ENCODE measurements around the gene BCDIN3D.
"Not testable (repeated sequence)": the region's sequence is repeated elsewhere in the genome, so short reads cannot be mapped to it uniquely, and the experiment has no call there.

Gene BCDIN3D

DNA sequence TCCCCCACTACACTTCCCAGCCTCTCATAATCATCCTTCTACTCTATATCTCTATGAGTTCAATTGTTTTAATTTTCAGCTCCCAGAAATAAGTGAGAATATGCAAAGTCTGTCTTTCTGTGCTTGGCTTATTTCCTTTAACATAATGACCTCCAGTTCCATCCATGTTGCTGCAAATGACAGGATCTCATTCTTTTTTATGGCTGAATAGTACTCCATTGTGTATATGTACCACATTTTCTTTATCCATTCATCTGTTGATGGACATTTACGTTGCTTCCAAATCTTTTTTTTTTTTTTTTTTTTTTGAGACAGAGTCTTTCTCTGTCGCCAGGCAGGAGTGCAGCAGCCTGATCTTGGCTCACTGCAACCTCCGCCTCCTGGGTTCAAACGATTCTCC lies 13.0 kb upstream of the BCDIN3D start:
- not testable (repeated sequence) for DNase-seq

DNA sequence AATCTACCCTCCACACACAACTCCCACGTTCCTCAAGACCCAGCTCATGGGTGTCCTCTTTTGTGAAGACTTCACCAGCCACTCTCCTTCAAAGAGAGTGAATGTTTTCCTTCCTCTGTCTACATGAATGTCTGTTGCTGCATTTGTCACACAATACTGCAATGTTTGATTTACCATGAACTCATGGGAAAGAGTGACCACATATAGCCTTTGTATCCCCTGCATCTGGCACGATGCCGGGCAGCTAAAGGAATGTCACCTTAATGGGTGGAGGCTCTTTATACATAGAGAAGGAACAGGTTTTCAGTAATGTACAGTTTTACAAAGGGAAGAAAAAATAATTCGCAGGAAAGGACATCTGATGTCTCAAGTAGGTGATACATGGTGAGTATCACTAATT lies 12.1 kb upstream of the BCDIN3D start:
- DNase-seq, result no peak

DNA sequence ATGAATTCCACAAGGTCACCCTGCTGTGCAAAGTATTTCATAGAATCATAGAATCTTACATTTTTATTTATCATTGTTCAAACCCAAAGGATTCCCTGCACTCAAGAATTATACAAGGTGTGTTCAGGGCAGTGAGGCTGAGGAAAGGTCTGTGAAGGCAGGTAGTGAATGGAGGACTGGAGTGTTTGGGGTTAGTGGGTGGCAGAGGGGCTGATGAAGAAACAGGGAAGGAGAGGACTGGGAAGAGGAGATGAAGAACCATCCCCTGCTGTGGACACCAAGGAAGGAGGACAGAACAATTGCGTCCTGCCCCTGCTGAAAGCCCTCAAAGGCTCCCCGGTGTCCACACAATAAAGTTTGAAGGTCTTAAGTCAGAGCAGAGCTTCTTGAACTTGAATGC lies 10.8 kb upstream of the BCDIN3D start:
- DNase-seq, result no peak

DNA sequence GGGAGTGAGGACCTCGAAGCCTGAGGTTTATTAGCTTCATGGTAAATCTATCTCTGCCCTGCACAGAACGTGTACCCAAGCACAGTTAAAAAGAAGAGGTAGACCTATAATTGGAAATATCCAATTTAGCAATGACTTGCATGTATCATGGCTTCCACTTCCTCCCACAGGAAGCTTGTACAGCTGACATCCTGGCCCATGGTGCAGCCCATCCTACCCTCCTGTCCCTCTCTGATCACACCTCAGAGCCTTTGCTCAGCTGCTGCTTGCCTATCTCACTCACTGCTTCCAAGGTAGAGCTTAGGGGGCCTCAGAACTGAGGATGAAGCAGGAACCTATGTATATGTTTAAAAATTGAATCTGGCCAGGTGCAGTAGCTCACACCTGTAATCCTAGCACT lies 4.3 kb upstream of the BCDIN3D start:
- DNase-seq, result no peak

DNA sequence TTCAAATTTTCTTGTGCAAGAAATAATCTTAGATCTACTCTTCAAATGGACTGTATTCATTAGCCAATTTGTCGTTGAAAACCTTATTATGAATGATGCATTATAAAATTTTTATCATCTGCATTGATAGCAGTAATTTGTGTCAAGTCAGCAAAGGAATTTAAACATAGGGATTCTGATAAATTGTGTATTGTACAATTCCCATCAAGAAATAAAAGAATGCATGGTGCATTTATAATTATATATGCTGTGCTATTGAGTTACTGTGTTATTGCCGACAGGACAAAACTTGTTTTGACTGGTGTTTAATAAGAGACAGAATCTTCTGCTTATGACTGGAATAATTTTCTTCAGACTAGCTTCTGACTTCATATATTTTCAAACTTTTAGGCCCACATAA lies 3.1 kb upstream of the BCDIN3D start:
- DNase-seq, result no peak

DNA sequence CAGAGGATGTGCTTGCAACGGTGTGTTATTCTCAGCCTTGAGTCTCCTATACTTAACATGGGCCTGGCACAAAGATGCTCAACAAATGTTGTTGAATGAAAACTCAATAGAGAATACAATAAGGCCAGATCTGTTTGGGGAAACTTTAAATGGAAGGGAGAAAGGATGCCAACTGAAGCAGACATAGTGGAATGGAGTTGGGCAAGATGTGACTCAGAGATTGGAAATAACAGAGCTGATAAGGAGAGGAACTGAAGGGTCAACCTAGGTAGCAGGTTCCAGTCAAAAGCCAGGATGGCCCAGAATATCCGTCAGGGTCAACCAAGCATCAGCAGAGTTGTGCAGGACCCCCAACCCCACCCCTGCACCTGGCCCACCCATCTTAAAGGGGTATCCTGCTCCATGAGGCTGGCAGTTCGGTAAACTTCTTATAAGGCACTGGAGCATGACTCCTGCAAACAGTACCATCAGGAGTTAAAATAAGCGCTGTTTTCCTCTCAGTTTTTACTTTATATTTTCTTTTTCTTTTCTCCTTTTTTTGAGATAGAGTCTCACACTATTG lies 1.1 kb upstream of the BCDIN3D start:
- no peak for DNase-seq

DNA sequence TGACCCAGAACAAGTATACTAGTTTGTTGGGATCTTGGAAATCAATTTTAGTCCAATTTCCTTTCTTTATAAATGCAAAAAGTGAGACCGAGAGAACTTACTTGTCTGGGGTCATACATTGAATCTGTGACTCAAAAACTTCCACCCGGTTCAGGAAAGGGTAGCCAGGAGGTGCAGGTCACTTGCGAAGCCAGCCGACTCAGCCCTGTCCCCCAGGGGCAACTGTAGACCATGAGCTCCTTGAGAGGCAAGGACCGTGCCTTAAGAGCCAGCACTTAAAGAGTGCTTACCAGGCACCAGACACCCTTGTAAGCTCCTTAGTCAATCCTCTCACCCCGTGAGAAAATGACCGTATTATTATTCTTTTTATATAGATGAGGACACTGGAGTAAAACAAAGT lies 505 bp upstream of the BCDIN3D start:
- no peak for DNase-seq

DNA sequence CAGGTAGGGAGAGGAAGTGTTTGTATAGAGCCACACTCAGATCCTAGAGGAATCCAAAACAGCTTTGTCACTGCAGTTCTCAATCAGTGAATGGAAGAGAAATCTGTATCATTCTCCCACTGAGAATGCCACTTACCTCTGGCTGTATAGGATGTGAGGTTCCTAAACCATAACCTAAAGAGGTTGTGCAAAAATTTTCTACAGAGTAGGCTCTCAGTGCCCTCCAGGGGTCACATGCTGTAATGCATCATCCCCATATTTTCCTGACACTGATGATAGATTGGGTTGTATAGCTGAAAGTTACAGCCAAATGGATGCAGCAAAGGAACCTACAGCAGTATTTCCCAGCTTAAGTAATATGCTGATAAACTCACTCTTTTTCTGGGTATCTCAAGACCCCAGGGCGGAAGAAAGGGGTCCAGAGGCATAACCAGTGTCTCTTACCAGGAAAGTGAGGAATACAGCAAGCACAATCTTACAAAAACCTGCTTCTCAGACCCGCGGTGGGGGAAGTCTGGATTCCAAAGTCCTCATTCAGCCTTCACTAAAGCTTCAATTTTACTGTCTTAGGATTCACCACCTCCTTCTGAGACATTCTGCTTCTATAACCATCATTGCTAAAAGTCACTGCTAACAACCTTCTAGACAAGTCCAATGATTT lies 3.8 kb downstream of the BCDIN3D start:
- peak; percentile 35 for DNase-seq

DNA sequence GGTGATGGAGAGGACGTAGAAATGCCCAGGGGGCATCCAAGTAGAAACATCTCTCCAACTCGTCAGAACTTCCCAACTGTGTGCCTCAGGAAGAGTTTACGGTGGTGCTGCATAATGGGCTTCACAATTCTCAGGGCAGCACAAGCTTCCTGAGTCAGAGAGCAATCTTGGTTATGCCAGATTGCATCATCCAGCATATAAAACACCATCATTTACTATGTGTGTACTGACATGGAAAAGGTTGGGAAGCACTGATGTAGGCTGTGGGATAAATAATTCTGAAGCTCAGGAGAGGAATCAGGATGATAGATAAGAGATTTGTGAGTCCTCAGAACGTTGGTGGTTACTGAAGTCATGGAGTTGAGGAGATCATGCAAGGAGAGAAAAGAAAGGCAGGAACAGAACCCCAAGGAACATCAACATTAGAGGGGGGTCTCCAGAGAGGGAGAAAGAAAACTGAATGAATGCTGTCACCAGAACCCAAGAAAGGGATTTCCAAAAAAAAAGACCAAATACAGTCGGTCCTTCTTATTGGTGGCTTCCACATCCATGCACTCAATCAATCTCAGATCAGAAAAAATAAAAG lies 10.0 kb downstream of the BCDIN3D start:
- DNase-seq, result no peak

DNA sequence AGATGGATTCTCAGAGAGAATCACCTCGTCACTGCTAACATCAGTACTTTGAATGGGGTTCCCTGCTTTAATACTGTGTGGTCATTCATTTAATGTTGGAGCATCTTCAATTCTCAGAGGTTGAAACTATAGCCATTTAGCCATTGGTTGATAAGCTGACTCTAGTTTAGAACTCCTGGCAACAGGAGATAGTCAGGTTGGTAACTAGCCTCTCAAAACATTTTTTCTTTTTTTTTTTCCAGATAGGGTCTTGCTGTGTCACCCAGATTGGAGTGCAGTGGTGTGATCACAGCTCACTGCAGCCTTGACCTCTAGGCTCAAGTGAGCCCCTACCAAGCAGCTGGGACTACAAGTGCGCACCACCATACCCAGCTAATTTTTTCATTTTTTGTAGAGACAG lies 11.2 kb downstream of the BCDIN3D start:
- no peak for DNase-seq

DNA sequence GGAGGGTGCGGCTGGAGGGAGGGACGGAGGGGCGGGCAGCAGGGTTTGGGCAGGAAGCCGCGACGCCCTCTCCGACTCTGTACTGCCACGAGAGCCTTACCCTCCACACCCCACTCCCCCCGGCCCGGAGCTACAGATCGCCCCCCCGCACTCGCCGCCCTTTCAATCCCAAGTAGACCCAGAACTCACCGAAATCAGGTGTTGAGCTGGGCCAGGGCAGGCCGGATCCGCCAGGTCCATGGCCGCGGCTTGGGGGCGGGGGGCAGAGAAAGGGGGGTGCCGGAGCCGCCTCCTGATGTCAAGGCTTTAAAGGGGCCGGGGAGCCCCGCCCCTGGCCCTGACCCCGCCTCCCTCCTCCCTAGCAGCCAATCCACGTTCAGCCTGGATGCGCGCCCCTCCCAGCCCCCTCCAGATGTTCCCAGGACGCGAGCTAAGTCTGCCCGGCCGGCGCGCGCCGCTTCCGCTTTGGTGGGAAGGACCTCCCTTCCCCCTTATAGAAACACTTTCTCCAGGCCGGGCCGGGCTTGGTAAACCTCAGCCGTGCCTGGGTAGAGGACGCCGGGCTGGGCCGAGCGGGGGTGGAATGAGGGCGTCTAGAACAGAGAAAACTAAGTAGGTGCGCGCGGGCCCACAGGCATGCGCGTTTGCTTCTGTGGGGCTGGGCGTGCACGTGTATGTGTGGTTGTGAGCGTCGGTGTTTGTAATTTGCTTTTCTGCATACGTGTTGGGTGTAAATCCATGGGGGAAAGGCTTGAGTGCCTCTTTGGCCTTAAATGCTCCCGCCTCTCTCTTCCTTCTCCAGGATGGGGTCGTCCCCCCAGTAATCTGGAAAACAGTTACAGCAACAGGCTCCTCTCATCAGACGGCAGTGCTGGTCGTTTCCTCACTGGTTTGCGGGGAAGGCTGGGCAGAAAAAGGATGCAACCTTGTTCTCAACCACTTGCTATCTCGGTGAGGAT lies 14.5 kb downstream of the BCDIN3D start, which contains the start of gene NCKAP5L:
TSS of gene NCKAP5L (minus strand) at position 281 of the 959 bp plus-strand sequence. CDS start 24,369 bp downstream, outside the sequence.
- peak; percentile 93 for DNase-seq

DNA sequence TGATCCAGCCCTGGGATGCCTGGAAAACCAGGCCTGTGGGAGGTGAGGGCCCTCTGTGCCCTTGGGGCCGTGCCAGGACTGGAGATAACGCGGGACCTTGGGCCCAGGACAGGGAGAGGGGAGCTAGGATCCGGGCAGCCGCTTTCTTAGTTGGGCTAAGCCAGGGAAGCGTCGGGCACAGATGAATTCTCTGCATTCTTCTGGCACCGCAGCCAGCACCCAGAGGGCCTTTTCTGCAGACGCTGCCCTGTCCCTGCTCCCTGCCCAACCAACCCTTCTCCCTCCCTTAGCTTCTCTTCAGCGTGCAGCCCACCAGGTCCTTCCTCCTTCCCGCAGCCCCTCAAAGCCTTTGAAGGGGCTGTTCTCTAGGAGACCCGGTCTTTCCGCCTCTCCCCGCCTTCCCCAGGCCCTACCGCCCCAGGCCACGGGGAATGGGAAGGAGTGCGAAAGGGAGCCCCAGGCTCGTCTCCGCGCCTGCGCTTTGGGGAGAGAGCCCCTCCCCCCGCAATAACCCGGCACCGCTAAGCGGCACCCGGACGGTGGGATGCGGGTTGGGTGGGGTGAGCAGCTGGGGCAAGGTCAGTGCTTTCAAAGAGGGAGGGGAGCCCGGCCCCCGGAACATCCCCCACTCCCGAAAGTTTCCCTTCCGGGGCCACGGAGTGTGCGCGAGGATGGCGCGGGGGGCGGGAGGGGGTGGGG lies 15.4 kb downstream of the BCDIN3D start:
- peak; percentile 50 for DNase-seq

DNA sequence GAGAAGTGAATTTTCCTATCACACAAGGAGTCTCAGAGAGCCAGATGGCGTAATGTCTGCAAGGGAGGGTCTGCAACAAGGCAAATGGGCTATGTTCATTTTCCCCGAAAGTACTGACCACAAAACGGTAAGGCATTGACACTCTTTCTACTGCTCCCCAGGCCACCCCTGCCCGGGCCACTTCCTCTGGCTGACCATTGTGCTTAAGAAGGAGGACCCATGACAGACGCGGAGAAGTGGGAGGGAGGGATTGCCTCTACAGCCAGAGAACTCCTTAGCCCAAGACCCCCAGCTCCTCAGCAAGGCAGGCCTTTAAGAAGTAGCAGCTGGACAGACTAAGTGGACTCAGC lies 15.9 kb downstream of the BCDIN3D start:
- DNase-seq, result no peak

DNA sequence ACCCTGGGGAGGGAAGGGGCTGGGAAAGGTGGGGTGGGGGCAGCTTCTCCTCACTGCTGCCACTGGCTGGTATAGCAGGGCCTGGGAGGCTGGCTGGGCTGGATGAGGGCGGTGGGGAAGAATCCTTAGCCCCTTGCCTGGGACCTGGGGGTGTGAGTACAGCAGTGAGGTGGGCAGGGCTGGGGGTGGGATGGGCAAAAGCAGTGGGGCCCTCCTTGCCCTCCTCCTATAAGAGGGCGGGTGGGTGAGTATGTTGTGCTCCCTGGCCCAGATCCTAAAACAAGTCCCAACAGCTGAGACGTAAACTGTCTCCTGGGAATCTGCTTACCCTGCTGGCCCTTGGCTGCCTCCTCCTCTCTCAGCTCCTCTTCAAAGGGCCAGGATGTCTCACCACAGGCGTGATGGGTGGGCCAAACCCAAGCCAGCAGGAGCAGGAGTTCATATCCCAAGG lies 16.9 kb downstream of the BCDIN3D start:
- no peak for DNase-seq

DNA sequence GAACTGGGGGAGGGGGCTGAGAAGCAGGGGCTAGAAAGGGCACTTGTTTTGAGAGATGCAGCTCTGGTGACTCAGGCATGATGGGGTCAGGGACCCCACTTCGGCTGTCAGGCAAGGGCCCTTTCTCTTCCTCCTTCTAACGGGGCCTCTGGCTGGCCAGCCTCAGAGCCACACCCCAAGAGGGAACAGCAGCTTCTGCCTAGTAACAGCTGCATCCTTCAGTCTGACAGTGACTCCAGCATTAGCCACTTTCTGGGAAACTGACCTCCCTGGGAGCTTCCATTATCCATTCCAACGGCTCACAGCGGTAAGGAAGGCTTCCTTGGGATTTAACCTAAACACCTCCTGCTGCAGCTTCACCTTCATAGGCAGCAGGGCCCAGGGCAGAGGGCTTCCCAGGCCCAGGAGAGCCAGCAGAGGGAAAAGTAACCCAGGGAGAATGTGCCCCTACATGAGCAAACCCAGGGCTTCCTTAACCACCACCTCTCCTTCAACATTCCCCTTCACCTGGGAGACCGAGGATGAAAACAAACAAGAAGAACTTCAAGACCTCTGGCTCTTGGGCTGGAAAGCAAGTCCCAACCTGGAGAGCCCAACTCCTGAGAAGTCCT lies 17.4 kb downstream of the BCDIN3D start:
- no peak for DNase-seq

DNA sequence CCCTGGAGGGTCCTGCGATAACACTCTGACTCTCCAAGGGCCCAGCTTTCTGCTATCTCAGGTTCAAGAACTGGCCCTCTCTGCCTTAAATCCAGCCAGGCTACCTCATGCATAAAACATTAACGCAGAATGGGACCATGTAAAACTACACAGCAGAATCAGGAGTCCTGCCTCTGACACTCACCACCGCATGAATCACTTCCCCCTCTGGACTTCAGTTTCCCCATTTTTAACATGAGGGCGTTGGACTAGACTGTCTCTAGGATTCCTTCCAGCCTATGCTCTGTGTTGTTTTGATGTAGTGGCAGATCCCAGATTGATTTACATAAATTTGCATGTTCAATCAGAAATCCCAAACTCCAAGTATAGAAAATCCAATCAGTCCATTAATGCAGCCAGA lies 18.0 kb downstream of the BCDIN3D start:
- no peak for DNase-seq

DNA sequence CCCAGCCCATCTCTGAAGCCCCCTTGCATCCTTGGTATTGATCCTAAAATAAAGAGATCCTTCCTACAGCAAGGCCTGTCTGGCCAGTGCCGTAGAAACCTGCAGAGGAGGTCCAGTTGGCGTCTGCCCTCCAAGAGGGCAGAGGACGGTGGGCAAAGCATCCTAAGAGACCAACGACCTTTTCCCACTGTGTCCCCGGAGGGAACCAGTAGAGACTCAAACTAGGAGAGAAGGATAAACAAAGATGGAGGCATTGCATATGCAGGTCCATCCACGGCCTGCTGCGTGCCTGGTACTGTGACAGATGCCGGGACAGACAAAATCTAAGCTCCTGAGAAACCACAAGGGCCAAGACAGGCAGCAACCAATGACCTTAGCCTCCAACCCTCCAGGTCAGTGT lies 18.5 kb downstream of the BCDIN3D start:
- no peak for DNase-seq

DNA sequence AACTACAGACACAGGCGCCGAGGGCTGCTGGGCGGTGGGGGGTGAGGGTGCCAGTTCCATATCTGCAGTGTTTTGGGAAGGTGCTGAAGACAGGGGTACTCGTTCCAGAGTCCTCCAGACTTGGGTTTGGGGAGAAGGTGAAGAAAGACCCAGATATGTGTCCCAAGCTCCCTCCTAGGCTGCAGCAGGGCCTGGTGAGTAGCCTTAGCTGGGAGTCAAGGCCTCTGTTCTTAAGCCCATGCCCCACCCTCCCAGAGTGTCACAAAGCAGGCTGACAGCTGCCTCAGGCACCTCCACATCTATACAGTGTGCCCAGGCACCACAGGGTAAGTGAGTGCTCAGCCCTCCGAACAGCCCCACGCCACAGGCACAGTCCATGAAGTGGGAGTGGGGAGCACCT lies 19.0 kb downstream of the BCDIN3D start:
- DNase-seq, result no peak

DNA sequence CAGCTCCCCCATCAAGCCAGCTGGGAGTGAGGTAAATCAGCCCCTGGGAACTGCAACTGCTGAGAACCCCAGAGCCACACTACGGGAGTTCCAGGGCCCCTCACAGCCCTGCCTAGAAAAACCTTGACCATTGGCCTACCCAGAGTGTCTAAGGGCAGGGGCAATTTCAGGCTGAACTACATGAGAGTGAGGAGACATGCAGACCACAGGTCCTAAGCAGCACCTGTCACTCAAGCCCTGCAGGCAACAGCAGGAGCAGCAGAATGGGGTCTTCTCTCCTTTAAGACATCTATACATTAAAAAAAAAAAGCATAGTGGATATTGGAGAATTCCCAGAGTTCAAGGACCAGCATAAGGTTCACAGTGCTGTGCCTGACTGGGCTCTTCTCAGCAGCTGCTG lies 19.6 kb downstream of the BCDIN3D start:
- no peak for DNase-seq

DNA sequence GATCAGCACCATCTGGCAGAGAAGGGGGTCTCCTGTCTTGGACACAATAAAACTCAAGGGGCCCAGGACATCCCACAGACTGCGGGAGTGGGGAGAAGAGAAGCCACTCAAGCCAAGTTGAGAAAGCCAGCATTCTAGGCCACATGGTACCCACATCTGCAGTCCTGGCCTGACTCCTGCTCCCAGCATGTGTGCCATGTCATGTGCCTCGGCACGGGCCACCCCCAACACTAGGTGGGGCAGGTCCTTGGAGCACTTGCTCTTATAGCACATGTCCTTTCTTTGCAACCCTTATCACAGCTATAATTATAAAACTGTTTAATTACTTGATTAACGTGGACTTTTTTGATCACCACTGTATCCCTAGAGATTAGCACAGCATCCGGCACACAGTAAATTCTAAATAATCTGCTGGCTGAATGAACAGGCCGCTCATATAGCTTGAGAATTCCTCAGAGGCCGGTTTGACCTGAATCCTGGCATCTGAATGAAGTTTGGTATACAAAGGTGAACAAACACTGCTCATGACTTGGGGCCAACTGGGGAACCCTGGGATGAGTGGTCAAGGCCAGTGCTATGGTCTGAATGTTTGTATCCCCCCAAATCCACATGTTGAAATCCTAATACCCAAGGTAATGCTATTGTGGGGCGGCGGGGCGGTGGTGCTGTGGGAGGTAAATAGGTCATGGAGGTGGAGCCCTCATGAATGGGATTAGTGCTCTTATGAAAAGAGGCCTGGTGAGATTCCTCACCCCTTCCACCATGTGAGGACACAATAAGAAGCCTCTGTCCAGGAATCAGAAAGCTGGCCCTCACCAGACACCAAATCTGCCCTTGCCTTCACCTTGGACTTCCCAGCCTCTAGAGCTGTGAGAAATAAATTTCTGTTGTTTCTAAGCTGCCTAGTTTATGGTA lies 21.3 kb downstream of the BCDIN3D start:
- no peak for DNase-seq

DNA sequence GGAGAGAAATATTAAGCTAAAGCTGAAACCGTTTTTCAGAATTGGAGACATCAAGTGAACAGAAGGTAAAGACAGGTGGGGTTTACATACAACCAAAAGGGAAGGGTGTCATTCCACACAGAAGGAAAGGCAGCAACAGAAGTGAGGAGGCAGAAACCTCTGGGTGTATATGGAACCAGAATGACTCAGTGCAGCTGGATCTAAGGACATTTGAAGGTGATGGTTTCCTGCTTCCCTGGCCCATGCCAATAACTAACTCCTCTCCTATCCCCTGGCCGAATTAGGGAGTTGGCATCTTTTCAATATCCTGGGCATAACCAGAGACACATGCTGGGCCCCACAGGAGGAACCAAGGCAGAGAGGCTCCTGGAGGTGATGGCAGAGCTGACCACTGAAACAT lies 23.1 kb downstream of the BCDIN3D start:
- no peak for DNase-seq

Data from activated naive CD4-positive, alpha-beta T cell treated with Interleukin-2 at 50 U/mL for 16 hours (primary cell).